GM19463 (cell line): ENCODE results near the gene DQX1.
"Not testable (repeated sequence)": the region's sequence is repeated elsewhere in the genome, so short reads cannot be mapped to it uniquely, and the experiment has no call there.

Experiments used
- ATAC-seq: cut with Tn5 transposase; IDR thresholded peaks from one replicate; pipeline ENCODE4 v1.9.1; 2021; ENCODE audit warnings: mild to moderate bottlenecking, moderate library complexity; ENCODE audit not compliant: unreplicated experiment

DQX1 gene, protein sequence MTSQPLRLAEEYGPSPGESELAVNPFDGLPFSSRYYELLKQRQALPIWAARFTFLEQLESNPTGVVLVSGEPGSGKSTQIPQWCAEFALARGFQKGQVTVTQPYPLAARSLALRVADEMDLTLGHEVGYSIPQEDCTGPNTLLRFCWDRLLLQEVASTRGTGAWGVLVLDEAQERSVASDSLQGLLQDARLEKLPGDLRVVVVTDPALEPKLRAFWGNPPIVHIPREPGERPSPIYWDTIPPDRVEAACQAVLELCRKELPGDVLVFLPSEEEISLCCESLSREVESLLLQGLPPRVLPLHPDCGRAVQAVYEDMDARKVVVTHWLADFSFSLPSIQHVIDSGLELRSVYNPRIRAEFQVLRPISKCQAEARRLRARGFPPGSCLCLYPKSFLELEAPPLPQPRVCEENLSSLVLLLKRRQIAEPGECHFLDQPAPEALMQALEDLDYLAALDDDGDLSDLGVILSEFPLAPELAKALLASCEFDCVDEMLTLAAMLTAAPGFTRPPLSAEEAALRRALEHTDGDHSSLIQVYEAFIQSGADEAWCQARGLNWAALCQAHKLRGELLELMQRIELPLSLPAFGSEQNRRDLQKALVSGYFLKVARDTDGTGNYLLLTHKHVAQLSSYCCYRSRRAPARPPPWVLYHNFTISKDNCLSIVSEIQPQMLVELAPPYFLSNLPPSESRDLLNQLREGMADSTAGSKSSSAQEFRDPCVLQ

DNA sequence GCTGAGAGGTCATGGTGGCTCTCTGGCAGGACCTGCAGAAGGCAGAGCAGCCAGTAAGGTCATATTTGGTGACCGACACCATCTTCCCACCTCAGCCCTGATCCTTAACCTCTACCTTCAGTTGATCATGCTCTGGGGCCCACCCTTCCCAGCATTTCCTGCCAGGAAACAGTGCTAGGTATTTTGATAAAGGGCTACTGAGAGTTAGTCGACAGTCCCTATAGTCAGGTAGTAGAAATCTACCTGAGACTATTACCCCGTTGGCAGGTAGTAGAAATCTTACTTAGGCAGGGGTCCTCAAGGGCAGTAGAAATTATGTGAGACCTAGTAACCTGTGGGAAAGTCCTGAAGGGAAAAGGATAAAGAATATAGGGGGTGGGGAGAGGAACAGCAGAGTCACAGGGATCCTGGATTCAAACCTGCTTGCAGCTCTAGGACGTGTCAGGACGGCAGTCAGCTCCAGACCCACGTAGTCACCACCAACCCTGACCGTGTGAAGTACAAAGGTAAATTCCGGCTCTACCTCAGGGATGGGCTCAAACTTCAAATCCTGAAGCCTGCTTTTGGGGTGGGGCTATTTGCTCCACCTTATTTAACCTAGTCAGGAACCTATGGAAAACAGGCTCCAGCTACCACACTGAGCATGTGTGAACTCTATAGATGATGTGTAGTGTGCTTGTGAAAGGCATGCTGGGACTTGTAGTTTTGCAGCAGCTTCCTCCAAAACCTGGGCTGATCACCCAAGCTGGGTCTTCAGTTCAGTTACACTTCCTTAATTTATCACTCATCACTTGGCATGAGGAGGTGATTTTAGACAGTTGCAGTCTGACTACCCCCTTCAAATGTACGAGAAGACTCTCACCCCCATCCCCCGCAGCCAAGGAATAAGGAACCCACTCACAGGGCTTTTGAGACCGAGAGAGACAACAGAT, at the start of gene DQX1:
Gene DQX1, minus strand, starts transcription at position 515 of the 932 bp plus-strand sequence. Its CDS starts 502 bp downstream, at position 13.
- no peak for ATAC-seq

DNA sequence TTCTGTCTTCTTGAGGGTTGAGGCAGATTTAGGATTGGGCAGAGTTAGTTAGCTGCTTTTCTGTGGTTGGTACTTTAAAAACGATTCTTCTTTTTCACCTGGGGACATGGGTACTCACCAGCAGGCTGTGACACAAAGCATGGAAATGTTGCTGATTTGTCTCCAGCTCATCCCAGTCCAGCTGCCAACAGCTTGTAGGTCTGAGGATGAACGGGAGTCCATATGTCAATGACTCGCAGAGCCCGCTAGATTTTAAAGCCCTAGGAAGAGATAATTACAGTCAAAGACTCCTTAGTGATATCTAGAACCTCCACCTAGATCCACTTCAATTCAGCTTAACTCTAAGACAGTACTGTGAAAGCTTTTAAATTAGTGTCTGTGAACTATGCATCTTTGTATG, 49.3 kb upstream of the DQX1 start:
- ATAC-seq: no peak

DNA sequence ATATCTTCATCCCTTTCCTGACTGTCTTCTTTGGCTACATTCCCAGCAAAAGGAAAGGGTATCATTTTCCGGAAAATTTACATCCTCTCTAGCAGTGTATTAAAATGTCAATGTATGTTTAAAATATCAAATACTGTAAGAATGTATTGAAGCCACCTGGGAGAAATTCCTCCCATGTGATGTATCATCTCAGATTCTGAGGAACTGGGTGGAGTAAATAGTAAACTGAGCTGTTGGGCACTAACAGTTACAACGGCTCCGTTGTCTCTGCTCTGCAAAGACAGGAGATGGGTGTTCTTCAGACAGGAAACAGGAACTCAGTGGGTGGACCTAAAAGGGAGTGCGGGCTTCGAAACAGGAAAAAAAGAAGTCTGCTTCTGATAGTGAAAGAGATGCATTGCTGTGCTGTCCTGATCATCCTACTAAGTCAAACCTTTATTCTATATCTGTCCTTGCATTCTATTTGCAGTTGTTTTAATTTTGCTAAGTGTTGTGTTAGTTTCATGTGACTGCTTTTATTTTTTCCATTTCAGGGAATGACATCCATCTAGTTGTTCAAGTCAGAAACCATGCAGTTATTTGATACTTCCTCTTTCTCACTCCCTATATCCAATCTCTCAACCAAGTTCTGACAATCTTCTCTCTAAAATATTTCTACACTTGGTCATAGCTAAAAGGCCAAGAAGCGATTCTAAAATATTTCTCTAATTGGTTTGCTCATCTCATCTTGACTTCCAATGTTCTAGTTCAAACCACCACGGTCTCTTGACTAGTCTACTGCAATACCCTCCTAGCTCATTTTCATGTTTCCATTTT, 47.9 kb upstream of the DQX1 start:
- ATAC-seq: peak; percentile 33

DNA sequence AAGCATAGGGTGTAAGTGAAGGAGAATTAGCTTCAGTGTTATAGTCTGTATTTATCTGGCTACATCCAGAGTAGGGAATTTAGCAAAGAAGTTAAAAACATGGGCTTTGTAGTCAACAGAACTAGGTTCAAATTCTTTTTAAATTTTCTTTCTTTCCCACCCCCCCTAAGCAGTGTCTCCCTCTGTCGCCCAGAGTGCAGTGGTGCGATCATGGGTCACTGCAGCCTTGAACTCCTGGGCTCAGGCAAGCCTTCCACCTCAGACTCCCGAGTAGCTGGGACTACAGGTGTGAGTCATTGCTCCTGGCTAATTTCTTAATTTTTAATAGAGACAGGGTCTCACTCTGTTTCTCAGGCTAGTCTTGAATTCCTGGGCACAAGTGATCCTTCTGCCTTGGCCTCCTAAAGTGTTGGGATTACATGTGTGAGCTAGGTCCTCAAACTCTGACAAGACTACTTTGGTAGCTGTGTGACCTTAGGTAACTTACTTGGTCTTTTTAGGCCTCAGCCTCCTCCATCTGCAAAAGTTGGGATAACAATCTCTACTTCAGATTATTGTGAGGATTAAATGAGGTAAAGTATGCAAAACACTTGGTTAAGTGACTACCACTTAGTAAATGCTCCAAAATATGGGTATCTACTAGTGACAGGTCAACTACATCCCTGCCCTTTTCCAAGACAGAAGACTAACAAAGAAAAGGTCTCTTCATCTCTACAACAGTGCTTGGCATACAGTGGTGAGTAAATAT, 46.3 kb upstream of the DQX1 start:
- no peak for ATAC-seq

DNA sequence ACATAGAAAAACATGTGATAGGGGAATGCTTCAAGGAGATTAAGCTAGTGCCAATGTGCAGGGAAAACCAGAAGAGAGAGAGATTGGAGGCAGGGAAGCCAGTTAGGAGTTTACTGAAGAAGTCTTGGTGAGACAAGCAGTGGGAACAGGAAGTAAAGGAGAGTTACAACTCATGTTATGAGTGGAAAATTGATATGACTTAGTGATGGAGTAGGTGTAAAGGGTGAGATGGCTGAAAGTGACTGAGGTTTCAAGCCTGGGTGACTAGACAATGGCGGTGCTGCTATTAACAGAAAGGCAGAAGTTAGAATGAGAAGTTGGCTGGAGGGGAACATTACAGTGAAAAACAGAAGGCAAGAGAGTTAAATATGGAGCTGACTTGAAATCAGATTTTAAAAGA, 45.0 kb upstream of the DQX1 start:
- peak; percentile 70 for ATAC-seq

DNA sequence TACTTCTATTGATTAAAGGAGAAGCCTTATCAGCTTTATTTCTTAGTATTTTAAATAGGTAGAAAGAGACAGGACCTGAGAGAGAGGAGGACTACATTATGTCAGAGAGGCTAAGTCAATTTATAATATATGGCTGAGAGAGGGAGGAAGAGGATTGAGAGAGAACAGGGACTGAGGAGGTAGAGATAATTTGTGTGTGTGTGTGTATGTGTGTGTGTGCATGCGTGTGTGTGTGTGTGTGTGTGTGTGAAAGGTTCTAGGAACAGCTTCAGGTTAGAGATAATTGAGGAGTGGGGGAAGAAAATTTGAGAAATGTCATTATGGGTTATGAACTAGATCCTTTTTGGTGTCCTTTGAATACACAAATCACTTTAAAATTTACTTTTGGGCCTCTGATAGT, 43.7 kb upstream of the DQX1 start:
- no peak for ATAC-seq

DNA sequence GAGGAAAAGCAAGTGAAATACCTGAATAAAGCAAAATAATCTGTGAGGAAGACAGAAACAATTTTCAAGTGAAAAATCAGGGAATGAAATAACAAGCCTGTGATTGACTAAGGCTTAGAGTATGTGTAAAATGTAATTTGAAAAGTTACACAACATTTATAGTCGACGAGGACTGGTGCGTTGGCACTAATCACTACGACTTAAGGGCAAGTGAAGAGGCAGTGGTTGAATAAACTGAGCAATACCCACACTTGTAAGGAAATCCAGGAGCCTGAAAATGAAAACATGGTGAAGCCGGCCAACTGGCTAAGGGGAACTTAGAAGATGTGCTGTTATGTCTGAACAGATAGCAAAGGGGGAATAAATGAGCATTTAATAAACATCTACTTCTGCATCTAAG, 41.9 kb upstream of the DQX1 start:
- ATAC-seq: no peak

DNA sequence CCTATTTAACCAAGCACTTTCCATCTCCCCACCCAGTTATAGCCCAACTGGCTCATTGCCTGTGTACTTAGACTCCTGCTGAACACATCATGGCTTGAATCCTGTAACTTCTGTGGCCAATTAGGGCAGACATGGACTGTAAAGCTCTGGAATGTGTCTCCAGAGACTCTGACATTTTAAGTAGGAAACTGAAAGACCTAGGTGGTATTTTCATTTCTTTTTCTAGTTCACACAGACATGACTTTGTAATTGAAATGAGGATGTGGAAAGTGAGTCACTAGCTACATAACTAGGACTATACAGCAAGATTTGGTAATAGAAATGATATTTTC, 40.7 kb upstream of the DQX1 start:
- ATAC-seq: no peak

DNA sequence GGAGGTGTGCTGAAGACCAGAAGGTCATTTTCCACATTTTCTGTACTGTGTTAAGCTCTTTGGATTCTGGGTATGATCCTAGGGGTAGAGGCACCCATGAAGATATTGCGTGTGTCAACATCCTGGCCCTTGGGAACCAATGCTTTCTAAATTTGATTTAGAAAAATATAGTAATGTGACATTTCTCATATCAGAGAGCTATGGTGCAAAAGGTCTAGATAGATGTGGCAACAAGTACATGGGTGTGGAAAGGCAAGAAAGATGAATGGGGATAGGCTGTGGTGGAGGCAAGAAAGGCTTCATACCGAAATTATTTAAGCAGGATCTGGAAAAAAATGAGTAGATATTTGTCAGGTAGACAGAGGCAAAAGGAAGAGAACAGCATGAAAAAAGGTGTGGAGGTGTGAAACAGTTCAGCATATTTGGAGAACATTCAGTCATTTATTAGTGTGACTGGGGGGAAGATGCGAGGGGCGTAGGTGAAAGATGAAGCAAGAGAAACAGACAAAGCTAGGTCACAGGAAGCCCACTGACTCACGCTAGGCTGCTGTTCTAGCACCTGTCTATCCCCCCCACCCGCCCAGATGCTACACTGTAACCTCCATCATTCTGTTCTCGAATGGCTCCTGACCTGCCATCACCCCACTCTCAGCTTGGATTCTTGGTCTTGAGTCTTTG, 40.2 kb upstream of the DQX1 start:
- ATAC-seq: no peak

DNA sequence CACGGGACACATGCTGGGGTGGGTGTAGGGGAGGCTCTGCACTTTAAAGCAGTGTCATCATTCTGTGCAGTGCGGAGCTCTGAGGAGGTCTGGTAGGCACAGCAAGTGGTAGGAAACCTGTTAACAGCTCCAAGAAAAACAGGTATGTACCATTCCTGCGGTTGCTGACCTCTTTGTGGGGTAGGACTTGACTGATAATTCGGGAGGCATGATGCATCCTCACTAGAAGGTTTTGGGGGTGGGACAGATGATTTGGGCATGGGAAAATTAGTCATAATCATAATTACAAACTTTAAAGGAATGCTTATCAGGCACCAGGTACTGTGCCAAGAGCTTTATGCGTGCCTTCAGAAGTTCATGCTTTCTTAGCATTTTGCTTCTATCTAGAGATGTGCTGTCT, 38.2 kb upstream of the DQX1 start:
- no peak for ATAC-seq

DNA sequence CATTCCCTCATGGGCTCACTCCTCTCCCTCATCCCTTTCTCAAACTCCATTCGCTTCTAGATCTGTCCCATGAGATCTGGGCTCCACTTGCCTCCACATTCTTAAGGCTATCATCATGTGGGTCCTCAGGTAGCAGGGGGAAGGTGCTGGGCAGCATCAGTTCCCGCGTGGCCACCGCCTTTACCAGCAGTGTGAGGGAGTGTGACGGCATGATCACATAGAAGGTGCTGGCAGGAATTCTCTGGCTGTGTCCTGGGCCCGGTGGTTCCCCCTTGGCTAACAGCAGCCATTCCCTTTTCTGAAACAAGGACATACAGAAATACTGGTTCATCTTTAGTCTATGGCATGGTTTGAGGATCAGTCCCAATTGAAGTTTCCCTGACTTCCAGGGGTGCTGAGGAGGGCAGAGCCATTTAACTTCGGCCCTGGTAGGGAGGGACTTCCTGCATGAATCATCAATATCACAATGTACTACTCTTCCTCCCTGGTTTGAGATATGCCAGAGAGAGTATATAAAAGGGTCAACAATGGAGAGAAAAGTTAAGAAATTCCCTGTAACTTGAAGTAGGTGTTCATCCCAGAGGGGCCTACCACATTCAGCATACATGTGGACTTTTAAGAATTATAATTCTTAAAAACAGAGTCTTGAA, 36.2 kb upstream of the DQX1 start:
- no peak for ATAC-seq

DNA sequence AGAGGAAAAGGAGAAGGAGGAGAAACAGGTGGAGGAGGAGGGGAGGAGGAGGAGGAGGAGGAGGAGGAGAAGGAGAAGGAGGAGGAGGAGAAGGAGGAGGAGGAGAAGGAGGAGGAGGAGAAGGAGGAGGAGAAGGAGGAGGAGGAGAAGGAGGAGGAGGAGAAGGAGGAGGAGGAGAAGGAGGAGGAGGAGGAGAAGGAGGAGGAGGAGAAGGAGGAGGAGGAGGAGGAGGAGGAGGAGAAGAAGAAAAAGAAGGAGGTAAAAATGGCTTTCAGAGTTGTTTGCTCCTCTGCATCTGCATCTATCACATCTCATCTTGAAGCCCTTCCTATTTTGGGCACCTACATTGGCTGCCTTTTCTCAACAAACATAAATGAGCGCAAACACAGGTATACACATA, 35.0 kb upstream of the DQX1 start:
- ATAC-seq: not testable (repeated sequence)

DNA sequence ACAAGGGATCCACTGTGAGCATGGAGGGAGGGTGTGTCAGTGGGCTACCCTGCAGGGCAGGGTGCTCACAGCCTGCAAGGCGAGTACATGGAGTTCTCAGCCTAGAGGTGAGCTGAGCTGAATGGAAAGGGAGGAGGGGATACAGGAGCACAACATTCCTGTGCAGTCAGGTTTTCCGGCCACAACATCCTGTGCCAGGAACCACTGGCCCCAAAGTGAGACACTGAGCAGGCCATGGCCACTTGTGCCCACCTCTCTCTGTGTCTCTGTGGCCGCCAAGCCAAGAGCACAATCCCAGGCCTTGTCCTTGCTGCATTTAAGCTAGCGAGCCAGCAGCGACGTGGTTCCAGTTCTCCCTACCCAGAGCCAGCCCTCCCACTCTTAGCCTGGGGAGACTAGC, 34.6 kb upstream of the DQX1 start:
- ATAC-seq: no peak

DNA sequence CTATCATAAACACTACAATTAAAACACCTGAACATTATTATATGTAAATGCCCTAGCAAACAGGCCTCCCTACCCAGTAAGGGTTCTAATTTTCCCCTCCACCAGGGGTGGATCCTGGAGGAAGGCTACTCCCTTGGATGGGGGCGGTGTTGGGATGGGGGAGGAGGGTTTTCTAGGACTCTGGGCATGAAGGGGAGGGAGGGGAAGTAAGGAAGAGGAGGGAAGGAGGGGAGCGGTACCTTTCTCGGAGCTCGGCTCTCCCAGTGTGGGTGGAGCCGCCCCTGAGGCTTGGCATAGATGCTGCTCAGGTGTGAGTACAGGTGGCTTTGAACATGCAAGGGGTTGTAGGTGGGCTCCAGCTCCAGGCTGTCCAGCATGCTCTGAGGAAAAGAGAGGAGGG, 33.9 kb upstream of the DQX1 start:
- no peak for ATAC-seq

DNA sequence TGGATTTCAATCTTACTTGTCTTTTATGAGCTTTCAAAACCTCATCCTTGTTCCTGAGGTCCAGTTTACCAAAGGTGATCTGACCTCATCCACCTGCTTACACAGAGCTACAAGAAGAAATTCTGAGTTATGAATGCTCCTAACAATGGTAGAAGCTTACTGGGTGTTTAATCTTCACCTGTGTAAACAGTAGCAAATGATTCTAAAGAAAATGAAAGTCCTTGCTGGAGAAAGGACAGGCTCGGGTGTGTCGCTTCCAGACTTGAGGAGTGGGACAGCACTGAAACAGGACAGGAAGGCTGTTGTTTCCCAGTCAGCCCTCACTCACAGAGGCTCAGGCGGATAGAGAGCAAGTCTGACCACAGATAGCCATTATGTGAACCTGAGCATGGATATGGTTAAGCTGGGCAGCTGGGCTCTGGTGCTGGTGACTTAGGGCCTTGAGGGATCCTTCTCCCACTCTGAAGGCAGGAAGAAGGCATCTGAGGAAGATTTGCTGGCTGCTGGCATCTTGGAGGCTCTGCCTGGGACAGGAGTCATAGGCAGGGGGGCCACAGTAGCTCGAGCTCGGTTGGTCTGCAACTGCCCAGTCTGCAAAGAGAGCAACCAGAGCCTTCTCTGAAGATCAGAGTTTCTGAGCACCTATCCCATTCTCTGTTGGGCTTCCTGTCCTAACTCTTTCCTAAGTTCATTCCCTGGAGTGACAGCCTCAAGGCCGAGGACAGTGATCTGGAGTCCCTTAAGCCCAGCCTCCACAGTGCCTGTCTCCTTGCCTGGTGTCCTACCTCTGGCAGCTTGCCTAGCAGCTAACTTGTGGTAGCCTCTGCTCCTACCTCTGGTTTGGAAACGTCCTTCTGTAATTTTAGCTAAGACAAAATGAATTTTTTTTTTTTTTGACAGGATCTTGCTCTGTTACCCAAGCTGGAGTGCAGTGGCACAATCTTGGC, 32.5 kb upstream of the DQX1 start:
- ATAC-seq: no peak

DNA sequence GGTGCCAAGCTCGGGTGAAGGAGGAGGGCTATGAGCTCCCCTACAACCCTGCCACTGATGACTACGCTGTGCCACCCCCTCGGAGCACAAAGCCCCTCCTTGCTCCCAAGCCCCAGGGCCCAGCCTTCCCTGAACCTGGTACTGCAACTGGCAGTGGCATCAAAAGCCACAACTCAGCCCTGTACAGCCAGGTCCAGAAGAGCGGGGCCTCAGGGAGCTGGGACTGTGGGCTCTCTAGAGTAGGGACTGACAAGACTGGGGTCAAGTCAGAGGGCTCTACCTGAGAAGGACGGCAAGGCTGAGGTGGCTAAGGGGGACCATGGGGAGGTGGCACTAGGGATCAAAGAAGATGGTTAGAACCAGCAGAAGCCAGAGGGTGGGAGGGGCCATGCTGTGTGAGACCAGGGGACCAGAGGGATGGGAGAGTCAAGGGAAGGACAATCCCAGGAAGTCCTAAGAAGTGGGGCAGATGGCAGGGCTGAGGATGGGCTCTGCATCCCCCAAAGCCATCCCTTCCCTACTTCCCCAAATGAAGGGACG, 30.9 kb upstream of the DQX1 start:
- no peak for ATAC-seq

DNA sequence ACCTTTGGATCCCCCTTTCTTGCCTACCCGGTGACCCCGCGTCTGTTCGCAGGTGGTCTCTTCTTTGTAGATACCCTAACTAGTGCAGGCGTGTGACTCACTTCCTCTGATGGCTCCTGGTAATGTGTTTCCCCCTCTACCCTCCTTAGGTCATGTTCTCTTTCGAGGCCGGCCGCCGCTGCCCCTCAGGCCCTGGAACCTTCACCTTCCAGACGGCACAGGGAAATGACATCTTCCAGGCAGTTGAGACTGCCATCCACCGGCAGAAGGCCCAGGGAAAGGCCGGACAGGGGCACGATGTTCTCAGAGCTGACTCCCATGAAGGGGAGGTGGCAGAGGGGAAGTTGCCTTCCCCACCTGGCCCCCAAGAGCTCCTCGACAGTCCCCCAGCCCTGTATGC, 30.1 kb upstream of the DQX1 start:
- no peak for ATAC-seq
